BJ (cell line): ENCODE data around the gene PADI3. TPM values are rescaled to one million over a fixed set of nuclear protein-coding genes. Genes with fewer than 3 reads are reported as not detected.
"Not testable (repeated sequence)": the region's sequence is repeated elsewhere in the genome, so short reads cannot be mapped to it uniquely, and the experiment has no call there.

Experiments
- CTCF ChIA-PET: fragments of 350-600 bp; formaldehyde crosslinking; extraction: SDS; loops from one replicate; lab custom pipeline; 2021; ENCODE audit warnings: antibody characterized with exemption, inconsistent platforms; lab: Yijun Ruan, JAX
- POLR2A ChIA-PET: fragments of 300-600 bp; sonication (Branson Sonifier 250); formaldehyde crosslinking; extraction: SDS; loops from one replicate; lab custom pipeline; 2021; ENCODE audit warnings: antibody characterized with exemption; lab: Charles Lee
- DNase-seq: peaks from one replicate; pipeline ENCODE4 v3.0.0-alpha.2; 2011; ENCODE audit warnings: low read depth
- H3K27me3 ChIP-seq: 2 replicates; pipeline ENCODE4 v1.6.0; 2011; ENCODE audit warnings: low read length; ENCODE audit not compliant: control insufficient read depth, insufficient read depth
- H3K36me3 ChIP-seq: 2 replicates; pipeline ENCODE4 v1.5.1; 2011; ENCODE audit warnings: low read length; ENCODE audit not compliant: control insufficient read depth, insufficient read depth
- H3K4me3 ChIP-seq: 2 replicates; pipeline ENCODE4 v1.5.1; 2011; ENCODE audit warnings: low read depth, mild to moderate bottlenecking, control low read depth, low read length
- CTCF ChIP-seq: IDR thresholded peaks from 2 replicates; pipeline ENCODE4 v1.5.1; 2011; ENCODE audit warnings: low read depth, mild to moderate bottlenecking, control low read depth, inconsistent platforms, low read length, moderate library complexity; ENCODE audit not compliant: insufficient read depth
- polyA plus RNA-seq: library from polyadenylated mRNA; depleted of rRNA; stranded (reverse); fragments of >200 nt; gene quantifications from 2 replicates; pipeline ENCODE4 v1.2.3, GENCODE V29; 2011

Gene PADI3
- polyA plus RNA-seq, 1 experiment, result not detected

- H3K27me3 ChIP-seq, result no peaks in the 10 kb centered on the region
- no peak overlapping the region for H3K4me3 ChIP-seq
- peak; percentile 28 for DNase-seq
- CTCF ChIA-PET, result interaction anchor here (0.6 to 12.4 kb wide), 32 partner anchors 9 to 182 kb away, joined by 3 to 347 read pairs (median 4); partner anchors contain the start of genes PADI2, PADI3 and PADI4
- no peaks in the 10 kb centered on the region for H3K36me3 ChIP-seq
- peak; percentile 73 for TF ChIP-seq CTCF
- POLR2A ChIA-PET, result no interaction called here
Measured at GRCh38 chr1:17236779-17237560, 11.9 kb upstream of the PADI3 start.

GRCh38 chr1:17237561-17237903 lies 11.4 kb upstream of the PADI3 start:
- POLR2A ChIA-PET, result no interaction called here
- H3K27me3 ChIP-seq, result no peaks in the 10 kb centered on the region
- H3K36me3 ChIP-seq, result no peaks in the 10 kb centered on the region
- DNase-seq, result no peak
- CTCF ChIA-PET, result interaction anchor here (0.7 to 12.4 kb wide), 22 partner anchors 9 to 182 kb away, joined by 3 to 347 read pairs (median 4); partner anchors contain the start of genes PADI2, PADI3 and PADI4
- no peak for TF ChIP-seq CTCF
- no peak overlapping the region for H3K4me3 ChIP-seq

- ChIA-PET CTCF (interaction anchor here (1.2 to 12.4 kb wide), 3 partner anchors 34 to 114 kb away, joined by 4 to 347 read pairs (median 6); partner anchors contain the start of gene PADI2), POLR2A (no interaction called here)
Measured at GRCh38 chr1:17239420-17239819, 9.5 kb upstream of the PADI3 start.

GRCh38 chr1:17241011-17241779 lies 7.7 kb upstream of the PADI3 start:
- H3K4me3 ChIP-seq, H3K36me3 ChIP-seq, H3K27me3 ChIP-seq, DNase-seq, POLR2A ChIA-PET: not testable (repeated sequence)
- CTCF ChIA-PET, result interaction anchor here (12.4 kb wide), 1 partner anchor 116 kb away, joined by 347 read pairs; the partner anchor contains the start of gene PADI2

More at GRCh38 chr1:17239420-17239819, 9.5 kb upstream of the PADI3 start:
- Histone ChIP-seq H3K36me3 (no peaks in the 10 kb centered on the region), H3K27me3 (no peaks in the 10 kb centered on the region), H3K4me3 (no peak overlapping the region)
- no peak for DNase-seq
- TF ChIP-seq CTCF, result no peak

GRCh38 chr1:17241780-17242074 lies 7.2 kb upstream of the PADI3 start:
- H3K4me3 ChIP-seq, H3K27me3 ChIP-seq, POLR2A ChIA-PET, H3K36me3 ChIP-seq, DNase-seq: not testable (repeated sequence)
- CTCF ChIA-PET, result interaction anchor here (12.4 kb wide), 1 partner anchor 117 kb away, joined by 347 read pairs; the partner anchor contains the start of gene PADI2

GRCh38 chr1:17243274-17243673 lies 5.6 kb upstream of the PADI3 start:
- Histone ChIP-seq H3K27me3 (no peaks in the 10 kb centered on the region), H3K36me3 (no peaks in the 10 kb centered on the region), H3K4me3 (no peak overlapping the region)
- no peak for DNase-seq
- POLR2A ChIA-PET, result no interaction called here
- CTCF ChIA-PET, result interaction anchor here (0.7 to 1.6 kb wide), 2 partner anchors 31 to 92 kb away, joined by 3 read pairs; no protein-coding TSS in a partner anchor
- no peak for TF ChIP-seq CTCF
